Body of pancreas (tissue), 4 donors: ENCODE results near the gene FICD. TPM values are rescaled to one million over a fixed set of nuclear protein-coding genes. Genes with fewer than 3 reads are reported as not detected.

Source experiments
- ATAC-seq: fragments of 150-250 bp; one replicate; pipeline ENCODE4 v1.9.1; 2016
- DNase-seq, 4 donors: peaks; one replicate each; pipeline ENCODE4 v3.0.0-alpha.2; 2019
- H3K27ac ChIP-seq, 4 donors: fragments of 200-600 bp; sonication (generic); 1 replicate in 3 of 4; 2 replicates in 1 of 4; pipeline versions ENCODE4 v1.5.1 to v1.6.1; 2016 to 2019; ENCODE audit warnings: mild to moderate bottlenecking in 1 of 4, mixed read lengths in 1 of 4, moderate library complexity in 1 of 4
- H3K27me3 ChIP-seq, 2 donors: fragments of 200-600 bp; sonication (generic); one replicate each; pipeline ENCODE4 v1.6.0; 2016; ENCODE audit warnings: mild to moderate bottlenecking in 1 of 2
- H3K36me3 ChIP-seq, 2 donors: fragments of 200-600 bp; sonication (generic); replicated peaks in 1 of 2; 2 replicates each; pipeline ENCODE4 v1.5.1; 2016; ENCODE audit warnings: low read depth in 2 of 2; ENCODE audit not compliant: insufficient read depth in 1 of 2
- H3K4me1 ChIP-seq: fragments of 200-600 bp; sonication (generic); one replicate; pipeline ENCODE4 v1.6.0; 2016
- H3K4me3 ChIP-seq, 2 donors: fragments of 200-600 bp; sonication (generic); 1 replicate in 1 of 2; 2 replicates in 1 of 2; pipeline ENCODE4 v1.5.1; 2016 to 2019
- H3K9me3 ChIP-seq, 3 donors: fragments of 200-600 bp; sonication (generic); 1 replicate in 2 of 3; 2 replicates in 1 of 3; pipeline ENCODE4 v1.5.1; 2016
- CTCF ChIP-seq, 7 experiments: fragments of 450-650 bp in 4 of 7; fragments of 200-600 bp in 3 of 7; sonication (generic) in 3 of 7; IDR thresholded peaks; one replicate each; pipeline ENCODE4 v1.5.1; 2016 to 2019; ENCODE audit warnings: antibody characterized with exemption in 7 of 7
- POLR2A ChIP-seq, 3 donors: fragments of 450-650 bp; IDR thresholded peaks; one replicate each; pipeline ENCODE4 v1.6.1; 2016; ENCODE audit warnings: antibody characterized with exemption in 3 of 3, mild to moderate bottlenecking in 2 of 3
- WGBS, 2 donors: methylation state at CpG; one replicate each; pipeline ENCODE4 v1.1.5; 2017; 5-methylcytosine and 5-hydroxymethylcytosine counted together
- intact Hi-C: fragments of 100-400 bp; cut with DNase I; formaldehyde crosslinking; loops from one replicate; pipeline ENCODE4 v1.15.1; 2023
- total RNA-seq, 2 donors: library from RNA; depleted of rRNA; stranded (reverse); fragments of >200 nt; gene quantifications; one replicate each; pipeline ENCODE4 v1.1.0, GENCODE V29; 2016

The FICD gene
- total RNA-seq, 2 donors from 2014 or later, result 10.9 to 11.9 TPM

- peaks cover 0 to 7% of the 10 kb centered on the region in 2 donors for H3K36me3 ChIP-seq
- H3K4me3 ChIP-seq, result no peak overlapping the region
- H3K9me3 ChIP-seq, result no peaks in the 10 kb centered on the region
- DNase-seq, result no peak
- no peak for TF ChIP-seq POLR2A (IDR thresholded peaks at IDR 0.05)
- H3K27me3 ChIP-seq, result no peaks in the 10 kb centered on the region
- peaks cover 45% of the 10 kb centered on the region for H3K4me1 ChIP-seq
- no peak for ATAC-seq
- intact Hi-C loops, result no loop called here
- H3K27ac ChIP-seq, result no peak overlapping the region
Observed at GRCh38 chr12:108564724-108565123, 49.6 kb downstream of the FICD start.

- intact Hi-C loops, result no loop called here
- ATAC-seq, result no peak
Observed at GRCh38 chr12:108565146-108565545, 50.1 kb downstream of the FICD start.

GRCh38 chr12:108565976-108566375 is 50.9 kb downstream of the FICD start:
- intact Hi-C loops, result no loop called here
- TF ChIP-seq POLR2A (IDR thresholded peaks at IDR 0.05), result no peak
- TF ChIP-seq CTCF (IDR thresholded peaks at IDR 0.05), result peak in 1 of 7 experiments; percentile 4
- Histone ChIP-seq H3K36me3 (peaks cover 0 to 7% of the 10 kb centered on the region in 2 donors), H3K27me3 (no peaks in the 10 kb centered on the region), H3K4me1 (peaks cover 37% of the 10 kb centered on the region), H3K4me3 (no peak overlapping the region), H3K9me3 (no peaks in the 10 kb centered on the region), H3K27ac (peak overlapping the region; percentile 29 to 61 (median 39))
- 6% methylated on average over 2 of the region's 2 CpGs; no CpG with 5 or more reads in 1 of the 2 donors for WGBS, 2 donors
- DNase-seq, result peak; percentile 83 to 95 (median 90)
- ATAC-seq, result no peak

More at GRCh38 chr12:108565146-108565545, 50.1 kb downstream of the FICD start:
- no peaks in the 10 kb centered on the region for H3K9me3 ChIP-seq
- H3K27ac ChIP-seq, result peak overlapping the region in 1 of 4 donors; percentile 33
- no peak overlapping the region for H3K4me3 ChIP-seq
- DNase-seq, result no peak
- WGBS, 2 donors, result 86 to 90% methylated on average over 3 of the region's 3 CpGs
- TF ChIP-seq CTCF (IDR thresholded peaks at IDR 0.05), result no peak
- H3K36me3 ChIP-seq, result peaks cover 0 to 7% of the 10 kb centered on the region in 2 donors
- peaks cover 40% of the 10 kb centered on the region for H3K4me1 ChIP-seq
- H3K27me3 ChIP-seq, result no peaks in the 10 kb centered on the region

- peaks cover 0 to 7% of the 10 kb centered on the region in 2 donors for H3K36me3 ChIP-seq
- intact Hi-C loops, result no loop called here
- H3K4me3 ChIP-seq, result no peak overlapping the region
- no peak for TF ChIP-seq CTCF (IDR thresholded peaks at IDR 0.05)
- no peak for TF ChIP-seq POLR2A (IDR thresholded peaks at IDR 0.05)
- H3K27ac ChIP-seq, result peak overlapping the region; percentile 29 to 61 (median 39)
- WGBS, 2 donors, result 90 to 96% methylated on average over 4 of the region's 4 CpGs
- ATAC-seq, result no peak
- no peaks in the 10 kb centered on the region for H3K9me3 ChIP-seq
- no peaks in the 10 kb centered on the region for H3K27me3 ChIP-seq
- peaks cover 37% of the 10 kb centered on the region for H3K4me1 ChIP-seq
- no peak for DNase-seq
Observed at GRCh38 chr12:108566452-108566851, 51.4 kb downstream of the FICD start.

- WGBS, 2 donors, result 60 to 70% methylated on average over 7 of the region's 7 CpGs
- TF ChIP-seq CTCF (IDR thresholded peaks at IDR 0.05) (no peak), POLR2A (IDR thresholded peaks at IDR 0.05) (no peak)
- H3K36me3 ChIP-seq, result peaks cover 0 to 7% of the 10 kb centered on the region in 2 donors
- H3K27ac ChIP-seq, result peak overlapping the region in 3 of 4 donors; percentile 22 to 61 (median 33)
- ATAC-seq, result no peak
- no peaks in the 10 kb centered on the region for H3K27me3 ChIP-seq
- H3K4me3 ChIP-seq, result no peak overlapping the region
- H3K4me1 ChIP-seq, result peaks cover 37% of the 10 kb centered on the region
- H3K9me3 ChIP-seq, result no peaks in the 10 kb centered on the region
- peak in 1 of 4 donors; percentile 26 for DNase-seq
- intact Hi-C loops, result no loop called here
Observed at GRCh38 chr12:108567406-108568337, 52.6 kb downstream of the FICD start.
